Naive thymus-derived CD4-positive, alpha-beta T cell (primary cell): ENCODE results near the gene CAMTA1. TPM values are rescaled to one million over a fixed set of nuclear protein-coding genes. Genes with fewer than 3 reads are reported as not detected.

ENCODE experiments used
- ATAC-seq: fragments of 150-1000 bp; cut with Tn5 transposase; 2 replicates; pipeline ENCODE4 v1.10.0; 2021; ENCODE audit warnings: mild to moderate bottlenecking, moderate library complexity
- CTCF ChIA-PET: fragments of 350-600 bp; sonication (Branson Sonifier 250); formaldehyde crosslinking; loops from one replicate; lab custom pipeline; 2021; ENCODE audit warnings: antibody characterized with exemption; lab: Charles Lee
- POLR2A ChIA-PET: fragments of 350-600 bp; sonication (Branson Sonifier 250); formaldehyde crosslinking; loops from one replicate; lab custom pipeline; 2021; ENCODE audit warnings: antibody characterized with exemption, inconsistent platforms; lab: Charles Lee
- DNase-seq, 9 donors: peaks; one replicate each; pipeline versions ENCODE4 v3.0.0 to v3.0.0-alpha.2; 2020 to 2022; ENCODE audit warnings: mixed read lengths in 1 of 9
- H3K27ac ChIP-seq: one replicate; pipeline ENCODE4 v1.7.0; 2013; ENCODE audit warnings: mild to moderate bottlenecking, low read depth, low read length, moderate library complexity
- H3K27me3 ChIP-seq, 2 donors: one replicate each; pipeline ENCODE4 v1.7.0; 2013; ENCODE audit warnings: low read length in 2 of 2, mild to moderate bottlenecking in 2 of 2, moderate library complexity in 2 of 2; ENCODE audit not compliant: control insufficient read depth in 2 of 2, insufficient read depth in 2 of 2
- H3K36me3 ChIP-seq, 3 experiments: 1 replicate in 2 of 3; 2 replicates in 1 of 3; pipeline ENCODE4 v1.7.0; 2013; ENCODE audit warnings: low read length in 3 of 3, mild to moderate bottlenecking in 3 of 3, moderate library complexity in 1 of 3; ENCODE audit not compliant: insufficient read depth in 3 of 3, control insufficient read depth in 2 of 3
- H3K4me1 ChIP-seq, 2 donors: one replicate each; pipeline ENCODE4 v1.7.0; 2013; ENCODE audit warnings: low read length in 2 of 2, mild to moderate bottlenecking in 2 of 2, moderate library complexity in 1 of 2; ENCODE audit not compliant: control insufficient read depth in 2 of 2, insufficient read depth in 2 of 2
- H3K4me3 ChIP-seq: 2 replicates; pipeline ENCODE4 v1.7.0; 2013; ENCODE audit warnings: mild to moderate bottlenecking, low read length
- H3K9me3 ChIP-seq, 3 experiments: 1 replicate in 2 of 3; 2 replicates in 1 of 3; pipeline ENCODE4 v1.7.0; 2013; ENCODE audit warnings: low read length in 3 of 3; ENCODE audit not compliant: control insufficient read depth in 2 of 3
- H3K27ac Mint-ChIP-seq, 9 donors: one replicate each; pipeline ENCODE4 v1.8.0; 2020 to 2022; ENCODE audit warnings: mixed read lengths in 9 of 9, mild to moderate bottlenecking in 8 of 9, moderate library complexity in 5 of 9, inconsistent platforms in 2 of 9
- H3K27me3 Mint-ChIP-seq, 5 donors: one replicate each; pipeline ENCODE4 v1.8.0; 2021 to 2022; ENCODE audit warnings: mixed read lengths in 5 of 5, mild to moderate bottlenecking in 1 of 5
- H3K36me3 Mint-ChIP-seq, 5 donors: one replicate each; pipeline ENCODE4 v1.8.0; 2020 to 2022; ENCODE audit warnings: mixed read lengths in 5 of 5, mild to moderate bottlenecking in 3 of 5, inconsistent platforms in 1 of 5
- H3K4me1 Mint-ChIP-seq, 7 donors: one replicate each; pipeline ENCODE4 v1.8.0; 2020 to 2022; ENCODE audit warnings: mixed read lengths in 7 of 7, mild to moderate bottlenecking in 3 of 7, inconsistent platforms in 1 of 7
- H3K4me3 Mint-ChIP-seq, 10 donors: one replicate each; pipeline ENCODE4 v1.8.0; 2020 to 2022; ENCODE audit warnings: mild to moderate bottlenecking in 10 of 10, mixed read lengths in 10 of 10, moderate library complexity in 6 of 10, inconsistent platforms in 2 of 10
- H3K9me3 Mint-ChIP-seq, 11 donors: one replicate each; pipeline ENCODE4 v1.8.0; 2020 to 2022; ENCODE audit warnings: mixed read lengths in 11 of 11, mild to moderate bottlenecking in 4 of 11, inconsistent platforms in 1 of 11, moderate library complexity in 1 of 11
- intact Hi-C, 2 donors: fragments of 100-400 bp; cut with micrococcal nuclease; formaldehyde crosslinking; loops; one replicate each; pipeline ENCODE4 v1.15.1; 2023
- polyA plus RNA-seq, 2 donors: library from polyadenylated mRNA; unstranded; fragments of 300-500 nt; fragmentation: Illumina TruSeq; gene quantifications; one replicate each; pipeline ENCODE4 v1.2.3, GENCODE V29; 2021
- total RNA-seq, 6 experiments: library from RNA in 5 of 6; stranded (reverse) in 5 of 6; gene quantifications; 1 replicate in 5 of 6; 2 replicates in 1 of 6; pipeline ENCODE4 v1.2.3 and lab custom pipeline; 2021 to 2026

The CAMTA1 gene
- total and polyA plus RNA-seq, 7 experiments from 2014 or later: 38.1 to 68.6 (median 42.6) TPM

GRCh38 chr1:7438921-7439655, 653.8 kb downstream of the CAMTA1 start:
- H3K4me3 ChIP-seq: no peak overlapping the region
- Mint-ChIP-seq H3K27me3 (peaks cover 0 to 7% (median 0%) of the 10 kb centered on the region in 5 donors), H3K4me3 (no peak overlapping the region), H3K4me1 (no peaks in the 10 kb centered on the region), H3K36me3 (no peaks in the 10 kb centered on the region), H3K27ac (no peak overlapping the region), H3K9me3 (peaks cover 0 to 3% (median 0%) of the 10 kb centered on the region in 11 donors)
- intact Hi-C loops: no loop called here
- H3K27me3 ChIP-seq: no peaks in the 10 kb centered on the region
- H3K9me3 ChIP-seq: peaks cover 0 to 3% (median 0%) of the 10 kb centered on the region in 3 experiments
- H3K27ac ChIP-seq: no peak overlapping the region
- no peaks in the 10 kb centered on the region for H3K4me1 ChIP-seq
- POLR2A ChIA-PET: no interaction called here
- DNase-seq: no peak
- no peaks in the 10 kb centered on the region for H3K36me3 ChIP-seq
- CTCF ChIA-PET: no interaction called here
- ATAC-seq: peak; percentile 18

GRCh38 chr1:7440154-7440553, 654.9 kb downstream of the CAMTA1 start:
- no peak overlapping the region for H3K4me3 ChIP-seq
- H3K27ac Mint-ChIP-seq: no peak overlapping the region
- no peaks in the 10 kb centered on the region for H3K36me3 ChIP-seq
- no peaks in the 10 kb centered on the region for H3K4me1 Mint-ChIP-seq
- H3K4me3 Mint-ChIP-seq: no peak overlapping the region
- peaks cover 0 to 1% (median 0%) of the 10 kb centered on the region in 11 donors for H3K9me3 Mint-ChIP-seq
- ChIA-PET CTCF (no interaction called here), POLR2A (no interaction called here)
- H3K27me3 Mint-ChIP-seq: peaks cover 0 to 4% (median 0%) of the 10 kb centered on the region in 5 donors
- intact Hi-C loops: no loop called here
- no peak for ATAC-seq
- no peaks in the 10 kb centered on the region for H3K9me3 ChIP-seq
- no peaks in the 10 kb centered on the region for H3K4me1 ChIP-seq
- no peak overlapping the region for H3K27ac ChIP-seq
- H3K36me3 Mint-ChIP-seq: no peaks in the 10 kb centered on the region
- no peak for DNase-seq
- H3K27me3 ChIP-seq: no peaks in the 10 kb centered on the region

- Mint-ChIP-seq H3K9me3 (peaks cover 0 to 2% (median 0%) of the 10 kb centered on the region in 11 donors), H3K27ac (no peak overlapping the region), H3K27me3 (peaks cover 0 to 4% (median 0%) of the 10 kb centered on the region in 5 donors), H3K4me1 (no peaks in the 10 kb centered on the region), H3K36me3 (no peaks in the 10 kb centered on the region), H3K4me3 (no peak overlapping the region)
- H3K9me3 ChIP-seq: no peaks in the 10 kb centered on the region
- H3K4me1 ChIP-seq: no peaks in the 10 kb centered on the region
- intact Hi-C loops: no loop called here
- H3K27ac ChIP-seq: no peak overlapping the region
- H3K36me3 ChIP-seq: no peaks in the 10 kb centered on the region
- H3K27me3 ChIP-seq: no peaks in the 10 kb centered on the region
- ChIA-PET POLR2A (no interaction called here), CTCF (no interaction called here)
- H3K4me3 ChIP-seq: no peak overlapping the region
- DNase-seq (no peak), ATAC-seq (no peak)
Measured at GRCh38 chr1:7441143-7441841, 656.0 kb downstream of the CAMTA1 start.

GRCh38 chr1:7442036-7442435, 656.8 kb downstream of the CAMTA1 start:
- peaks cover 0 to 4% (median 0%) of the 10 kb centered on the region in 5 donors for H3K27me3 Mint-ChIP-seq
- Histone ChIP-seq H3K4me3 (no peak overlapping the region), H3K4me1 (no peaks in the 10 kb centered on the region), H3K36me3 (no peaks in the 10 kb centered on the region), H3K9me3 (no peaks in the 10 kb centered on the region), H3K27me3 (no peaks in the 10 kb centered on the region), H3K27ac (no peak overlapping the region)
- no peak overlapping the region for H3K27ac Mint-ChIP-seq
- ATAC-seq (no peak), DNase-seq (no peak)
- ChIA-PET POLR2A (no interaction called here), CTCF (no interaction called here)
- H3K9me3 Mint-ChIP-seq: peaks cover 0 to 2% (median 0%) of the 10 kb centered on the region in 11 donors
- H3K36me3 Mint-ChIP-seq: no peaks in the 10 kb centered on the region
- H3K4me1 Mint-ChIP-seq: no peaks in the 10 kb centered on the region
- intact Hi-C loops: no loop called here
- no peak overlapping the region for H3K4me3 Mint-ChIP-seq

- Mint-ChIP-seq H3K9me3 (peaks cover 0 to 2% (median 0%) of the 10 kb centered on the region in 11 donors), H3K36me3 (no peaks in the 10 kb centered on the region), H3K4me3 (no peak overlapping the region), H3K27ac (peak overlapping the region in 1 of 9 donors; percentile 13), H3K27me3 (peaks cover 0 to under 1% (median 0%) of the 10 kb centered on the region in 5 donors), H3K4me1 (no peaks in the 10 kb centered on the region)
- ChIA-PET CTCF (no interaction called here), POLR2A (no interaction called here)
- no peak for DNase-seq
- no peaks in the 10 kb centered on the region for H3K36me3 ChIP-seq
- intact Hi-C loops: no loop called here
- H3K4me3 ChIP-seq: no peak overlapping the region
- H3K27ac ChIP-seq: no peak overlapping the region
- no peak for ATAC-seq
- H3K9me3 ChIP-seq: no peaks in the 10 kb centered on the region
- no peaks in the 10 kb centered on the region for H3K27me3 ChIP-seq
- H3K4me1 ChIP-seq: no peaks in the 10 kb centered on the region
Measured at GRCh38 chr1:7442918-7443317, 657.7 kb downstream of the CAMTA1 start.

GRCh38 chr1:7444363-7444762, 659.1 kb downstream of the CAMTA1 start:
- Mint-ChIP-seq H3K4me1 (no peaks in the 10 kb centered on the region), H3K27me3 (no peaks in the 10 kb centered on the region), H3K36me3 (no peaks in the 10 kb centered on the region), H3K9me3 (peaks cover 0 to 2% (median 0%) of the 10 kb centered on the region in 11 donors), H3K27ac (no peak overlapping the region), H3K4me3 (no peak overlapping the region)
- POLR2A ChIA-PET: no interaction called here
- Histone ChIP-seq H3K36me3 (no peaks in the 10 kb centered on the region), H3K27ac (no peak overlapping the region), H3K4me3 (no peak overlapping the region), H3K9me3 (no peaks in the 10 kb centered on the region), H3K27me3 (no peaks in the 10 kb centered on the region), H3K4me1 (no peaks in the 10 kb centered on the region)
- CTCF ChIA-PET: no interaction called here
- ATAC-seq: no peak
- no peak for DNase-seq
- intact Hi-C loops: no loop called here
